Activated T-cell treated with anti-CD3 and anti-CD28 coated beads for 48 hours (primary cell): Measurements from ENCODE around the gene ACSL5.

Experiments
- DNase-seq: peaks from one replicate; pipeline ENCODE4 v3.0.0-alpha.2; 2020; ENCODE audit warnings: low read depth

Gene ACSL5

GRCh38 chr10:112373912-112374338, at the start of gene ACSL5:
ACSL5 (plus strand) TSS chr10:112374116; CDS start chr10:112394947, 20,831 bp downstream.
- no peak for DNase-seq

GRCh38 chr10:112327678-112328077, 46.2 kb upstream of the ACSL5 start:
- DNase-seq = no peak

- DNase-seq = no peak
Observed at GRCh38 chr10:112330162-112330561, 43.8 kb upstream of the ACSL5 start.

GRCh38 chr10:112330607-112331160, 43.2 kb upstream of the ACSL5 start:
- no peak for DNase-seq

GRCh38 chr10:112332022-112332421, 41.9 kb upstream of the ACSL5 start:
- no peak for DNase-seq

GRCh38 chr10:112332509-112333228, 41.2 kb upstream of the ACSL5 start:
- DNase-seq = no peak

- DNase-seq = no peak
Observed at GRCh38 chr10:112333452-112333851, 40.5 kb upstream of the ACSL5 start.

- no peak for DNase-seq
Observed at GRCh38 chr10:112335111-112335867, 38.6 kb upstream of the ACSL5 start.

- no peak for DNase-seq
Observed at GRCh38 chr10:112335868-112336265, 38.0 kb upstream of the ACSL5 start.

GRCh38 chr10:112336556-112337201, 37.2 kb upstream of the ACSL5 start:
- no peak for DNase-seq

- no peak for DNase-seq
Observed at GRCh38 chr10:112338957-112339356, 35.0 kb upstream of the ACSL5 start.

- no peak for DNase-seq
Observed at GRCh38 chr10:112340601-112341000, 33.3 kb upstream of the ACSL5 start.

- DNase-seq = no peak
Observed at GRCh38 chr10:112343056-112343806, 30.7 kb upstream of the ACSL5 start.

GRCh38 chr10:112344261-112344660, 29.7 kb upstream of the ACSL5 start:
- DNase-seq = no peak

- no peak for DNase-seq
Observed at GRCh38 chr10:112345202-112345601, 28.7 kb upstream of the ACSL5 start.

GRCh38 chr10:112345743-112346142, 28.2 kb upstream of the ACSL5 start:
- no peak for DNase-seq

GRCh38 chr10:112346774-112347173, 27.1 kb upstream of the ACSL5 start:
- DNase-seq = no peak

- DNase-seq = no peak
Observed at GRCh38 chr10:112347709-112348671, 25.9 kb upstream of the ACSL5 start.

GRCh38 chr10:112348759-112349158, 25.2 kb upstream of the ACSL5 start:
- DNase-seq = no peak

- DNase-seq = no peak
Observed at GRCh38 chr10:112349521-112350085, 24.3 kb upstream of the ACSL5 start.
